SK-N-MC (cell line): ENCODE results near the gene JMJD1C.

Experiments
- EZH2 ChIP-seq: fragments of 200-600 bp; sonication (generic); IDR thresholded peaks from one replicate; pipeline ENCODE4 v1.6.1; 2017; ENCODE audit warnings: antibody characterized with exemption
- POLR2AphosphoS5 ChIP-seq: IDR thresholded peaks from 2 replicates; pipeline ENCODE4 v1.6.1; 2012; ENCODE audit warnings: mild to moderate bottlenecking, low read depth, low read length, borderline replicate concordance

GRCh38 chr10:63505562-63505961, 39.8 kb upstream of the JMJD1C start:
- TF ChIP-seq POLR2AphosphoS5 (no peak), EZH2 (no peak)
